ENCODE data around the gene ZFP36L2. TPM values are rescaled to one million over a fixed set of nuclear protein-coding genes. Genes with fewer than 3 reads are reported as not detected.

The ZFP36L2 gene
- total RNA-seq, 2 experiments from 2014 or later: 37.3 to 38.4 TPM

- DNase-seq: no peak
- Mint-ChIP-seq H3K4me1 (ENCODE audit: low read depth) (peaks cover 58% of the 10 kb centered on the region), H3K36me3 (ENCODE audit: low read depth) (no peaks in the 10 kb centered on the region), H3K27ac (peak overlapping the region; percentile 89), H3K9me3 (no peaks in the 10 kb centered on the region), H3K4me3 (no peak overlapping the region), H3K27me3 (ENCODE audit: low read depth) (no peaks in the 10 kb centered on the region)
- intact Hi-C loops (cut with micrococcal nuclease): no loop called here
- CTCF ChIA-PET: interaction anchor here (0.6 to 1.6 kb wide), 4 partner anchors 8 to 49 kb away, joined by 3 to 5 read pairs (median 4); no protein-coding TSS in a partner anchor
Measured at GRCh38 chr2:43186679-43187374, 39.6 kb downstream of the ZFP36L2 start.

GRCh38 chr2:43186321-43186678, 40.1 kb downstream of the ZFP36L2 start:
- Mint-ChIP-seq H3K4me3 (no peak overlapping the region), H3K9me3 (no peaks in the 10 kb centered on the region), H3K27me3 (ENCODE audit: low read depth) (no peaks in the 10 kb centered on the region), H3K4me1 (ENCODE audit: low read depth) (peaks cover 57% of the 10 kb centered on the region), H3K36me3 (ENCODE audit: low read depth) (no peaks in the 10 kb centered on the region), H3K27ac (peak overlapping the region; percentile 89)
- no peak for DNase-seq
- intact Hi-C loops (cut with micrococcal nuclease): no loop called here
- CTCF ChIA-PET: interaction anchor here (0.7 to 1.6 kb wide), 3 partner anchors 8 to 46 kb away, joined by 3 to 4 read pairs (median 3); no protein-coding TSS in a partner anchor

DNA sequence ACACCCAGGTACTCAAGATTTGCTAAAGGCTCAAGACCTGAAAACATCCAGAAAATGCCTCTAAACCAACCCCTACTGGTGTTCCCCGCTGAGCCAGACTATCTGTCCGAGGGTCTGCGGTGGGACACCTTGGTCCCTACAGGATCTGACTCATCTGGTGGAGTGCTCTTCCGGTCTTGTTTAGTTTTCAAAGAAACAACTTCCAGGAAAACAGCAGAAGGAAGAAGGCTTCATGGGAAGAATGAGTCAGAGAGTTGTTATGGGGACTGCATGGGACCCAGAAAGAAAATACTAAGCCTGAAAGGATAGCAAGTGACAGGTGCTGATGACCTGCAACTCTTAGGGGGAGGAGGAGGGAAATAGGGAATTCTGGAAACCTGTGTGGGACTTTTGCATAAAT, 41.3 kb downstream of the ZFP36L2 start:
- peaks cover 66% of the 10 kb centered on the region for H3K4me1 Mint-ChIP-seq (ENCODE audit: low read depth)
- no peak for DNase-seq
- H3K9me3 Mint-ChIP-seq: no peaks in the 10 kb centered on the region
- peak overlapping the region; percentile 89 for H3K27ac Mint-ChIP-seq
- H3K36me3 Mint-ChIP-seq (ENCODE audit: low read depth): no peaks in the 10 kb centered on the region
- no peak overlapping the region for H3K4me3 Mint-ChIP-seq
- CTCF ChIA-PET: interaction anchor here (0.9 to 1.3 kb wide), 3 partner anchors 9 to 44 kb away, joined by 3 to 4 read pairs (median 3); no protein-coding TSS in a partner anchor
- intact Hi-C loops (cut with micrococcal nuclease): loop anchor here (2.0 kb wide), 1 partner anchor 26 kb away; no protein-coding TSS in a partner anchor
- H3K27me3 Mint-ChIP-seq (ENCODE audit: low read depth): no peaks in the 10 kb centered on the region

DNA sequence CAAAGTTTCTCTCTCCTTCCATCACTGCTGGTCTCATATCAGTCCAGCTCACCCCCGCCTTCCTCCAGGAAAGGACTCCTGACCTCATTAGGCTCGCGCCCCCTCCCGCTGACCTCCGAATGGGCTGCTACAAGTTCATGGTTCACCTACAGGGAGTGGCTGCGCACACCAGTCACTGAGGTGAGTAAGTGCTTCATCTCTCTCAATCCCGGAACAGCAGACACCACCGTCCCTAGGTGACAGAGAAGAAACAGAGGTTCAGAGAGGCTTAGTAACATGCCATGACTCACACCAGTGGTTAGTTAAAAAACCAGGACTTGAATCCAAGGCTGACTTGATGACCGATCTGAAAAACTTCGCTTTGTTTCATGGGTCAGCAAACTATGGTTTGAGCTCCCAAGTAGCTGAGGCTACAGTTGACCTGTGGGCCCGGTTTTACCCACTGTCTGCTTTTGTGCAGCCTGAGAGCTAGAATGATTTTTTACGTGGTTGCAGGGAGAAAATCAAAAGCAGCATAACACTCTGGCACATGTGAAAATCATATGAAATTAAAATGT, 42.0 kb downstream of the ZFP36L2 start:
- no peaks in the 10 kb centered on the region for H3K36me3 Mint-ChIP-seq (ENCODE audit: low read depth)
- no peaks in the 10 kb centered on the region for H3K9me3 Mint-ChIP-seq
- intact Hi-C loops (cut with micrococcal nuclease): loop anchor here (1.0 to 2.0 kb wide), 3 partner anchors 10 to 26 kb away; no protein-coding TSS in a partner anchor
- H3K27me3 Mint-ChIP-seq (ENCODE audit: low read depth): no peaks in the 10 kb centered on the region
- H3K4me1 Mint-ChIP-seq (ENCODE audit: low read depth): peaks cover 67% of the 10 kb centered on the region
- peak; percentile 86 for DNase-seq
- peak overlapping the region; percentile 89 for H3K27ac Mint-ChIP-seq
- H3K4me3 Mint-ChIP-seq: no peak overlapping the region
- CTCF ChIA-PET: interaction anchor here (1.3 kb wide), 1 partner anchor 43 kb away, joined by 3 read pairs; no protein-coding TSS in a partner anchor

- no peaks in the 10 kb centered on the region for H3K36me3 Mint-ChIP-seq (ENCODE audit: low read depth)
- no peak overlapping the region for H3K4me3 Mint-ChIP-seq
- peaks cover 71% of the 10 kb centered on the region for H3K4me1 Mint-ChIP-seq (ENCODE audit: low read depth)
Measured at GRCh38 chr2:43183743-43184142, 42.7 kb downstream of the ZFP36L2 start.

GRCh38 chr2:43180897-43181296, 45.5 kb downstream of the ZFP36L2 start:
- peak overlapping the region; percentile 41 for H3K27ac Mint-ChIP-seq
- CTCF ChIA-PET: interaction anchor here (0.6 to 4.1 kb wide), 5 partner anchors 11 to 304 kb away, joined by 4 to 20 read pairs (median 5); no protein-coding TSS in a partner anchor
- no peaks in the 10 kb centered on the region for H3K36me3 Mint-ChIP-seq (ENCODE audit: low read depth)

More at GRCh38 chr2:43183743-43184142, 42.7 kb downstream of the ZFP36L2 start:
- Mint-ChIP-seq H3K9me3 (no peaks in the 10 kb centered on the region), H3K27ac (peak overlapping the region; percentile 86), H3K27me3 (ENCODE audit: low read depth) (no peaks in the 10 kb centered on the region)
- CTCF ChIA-PET: interaction anchor here (1.2 to 1.3 kb wide), 2 partner anchors 35 to 43 kb away, joined by 3 read pairs; no protein-coding TSS in a partner anchor
- intact Hi-C loops (cut with micrococcal nuclease): loop anchor here (1.0 to 2.0 kb wide), 3 partner anchors 9 to 25 kb away; no protein-coding TSS in a partner anchor
- no peak for DNase-seq

GRCh38 chr2:43179942-43180341, 46.5 kb downstream of the ZFP36L2 start:
- Mint-ChIP-seq H3K9me3 (no peaks in the 10 kb centered on the region), H3K4me3 (no peak overlapping the region), H3K27me3 (ENCODE audit: low read depth) (no peaks in the 10 kb centered on the region), H3K27ac (no peak overlapping the region), H3K36me3 (ENCODE audit: low read depth) (no peaks in the 10 kb centered on the region), H3K4me1 (ENCODE audit: low read depth) (peaks cover 77% of the 10 kb centered on the region)
- DNase-seq: no peak
- CTCF ChIA-PET: interaction anchor here (0.8 to 4.1 kb wide), 8 partner anchors 10 to 305 kb away, joined by 3 to 20 read pairs (median 4); no protein-coding TSS in a partner anchor
- intact Hi-C loops (cut with micrococcal nuclease): loop anchor here (10.0 kb wide), 2 partner anchors 815 to 1045 kb away; partner anchors contain the start of gene COX7A2L

More at GRCh38 chr2:43180897-43181296, 45.5 kb downstream of the ZFP36L2 start:
- no peak for DNase-seq
- H3K4me3 Mint-ChIP-seq: no peak overlapping the region
- H3K27me3 Mint-ChIP-seq (ENCODE audit: low read depth): no peaks in the 10 kb centered on the region
- intact Hi-C loops (cut with micrococcal nuclease): no loop called here
- H3K9me3 Mint-ChIP-seq: no peaks in the 10 kb centered on the region
- H3K4me1 Mint-ChIP-seq (ENCODE audit: low read depth): peaks cover 77% of the 10 kb centered on the region

DNA sequence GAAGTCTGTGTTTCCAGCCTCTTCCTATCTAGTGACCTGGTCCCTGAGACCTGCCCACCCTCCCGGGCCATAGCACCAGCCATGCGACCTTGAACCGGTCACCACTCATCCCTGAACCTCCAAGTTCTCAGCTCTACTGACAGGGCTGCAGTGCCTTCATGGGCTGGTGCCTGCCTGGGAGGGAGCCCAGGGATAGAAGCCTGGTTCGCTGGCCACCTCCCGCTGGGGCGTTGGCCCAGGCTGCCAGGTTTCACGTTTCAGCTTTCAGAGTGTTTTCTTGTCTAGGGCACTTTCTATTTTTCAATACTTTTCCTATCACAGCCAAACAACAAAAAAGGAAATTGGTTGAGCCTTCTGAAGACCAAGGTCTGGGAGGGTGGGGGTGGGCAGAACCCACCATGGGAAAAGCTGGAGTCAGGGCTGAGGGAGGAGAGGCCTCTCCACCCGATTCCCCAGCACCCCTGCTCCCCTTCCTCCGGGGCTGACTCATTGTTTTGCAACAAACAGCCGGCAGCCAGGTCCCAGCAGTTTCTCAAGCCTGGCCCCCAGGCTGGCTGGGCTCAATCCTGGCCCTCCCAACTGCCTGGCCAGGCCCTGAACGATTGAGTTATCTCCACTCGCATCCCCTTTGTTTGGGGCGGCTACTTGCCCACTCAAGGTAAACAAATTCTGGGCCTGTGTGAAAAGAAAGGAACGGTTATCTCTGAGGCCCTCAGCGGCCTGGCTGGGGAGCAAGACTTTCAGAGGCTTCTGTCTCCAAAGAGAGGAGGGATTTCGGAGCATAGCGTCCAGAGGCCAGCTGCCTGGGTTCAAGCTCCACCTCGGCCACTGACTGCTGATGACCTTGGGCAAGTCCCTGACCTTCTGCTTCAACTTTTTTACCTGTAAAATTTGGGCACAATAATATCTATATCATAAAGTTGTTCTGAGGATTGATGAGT, 47.5 kb downstream of the ZFP36L2 start:
- Mint-ChIP-seq H3K9me3 (no peaks in the 10 kb centered on the region), H3K4me1 (ENCODE audit: low read depth) (peaks cover 77% of the 10 kb centered on the region), H3K27me3 (ENCODE audit: low read depth) (no peaks in the 10 kb centered on the region), H3K4me3 (peak overlapping the region; percentile 33), H3K27ac (peak overlapping the region; percentile 86), H3K36me3 (ENCODE audit: low read depth) (no peaks in the 10 kb centered on the region)
- CTCF ChIA-PET: interaction anchor here (0.5 to 4.1 kb wide), 8 partner anchors 9 to 50 kb away, joined by 3 to 20 read pairs (median 4); no protein-coding TSS in a partner anchor
- peak; percentile 65 for DNase-seq
- intact Hi-C loops (cut with micrococcal nuclease): loop anchor here (10.0 kb wide), 2 partner anchors 814 to 1044 kb away; partner anchors contain the start of gene COX7A2L

DNA sequence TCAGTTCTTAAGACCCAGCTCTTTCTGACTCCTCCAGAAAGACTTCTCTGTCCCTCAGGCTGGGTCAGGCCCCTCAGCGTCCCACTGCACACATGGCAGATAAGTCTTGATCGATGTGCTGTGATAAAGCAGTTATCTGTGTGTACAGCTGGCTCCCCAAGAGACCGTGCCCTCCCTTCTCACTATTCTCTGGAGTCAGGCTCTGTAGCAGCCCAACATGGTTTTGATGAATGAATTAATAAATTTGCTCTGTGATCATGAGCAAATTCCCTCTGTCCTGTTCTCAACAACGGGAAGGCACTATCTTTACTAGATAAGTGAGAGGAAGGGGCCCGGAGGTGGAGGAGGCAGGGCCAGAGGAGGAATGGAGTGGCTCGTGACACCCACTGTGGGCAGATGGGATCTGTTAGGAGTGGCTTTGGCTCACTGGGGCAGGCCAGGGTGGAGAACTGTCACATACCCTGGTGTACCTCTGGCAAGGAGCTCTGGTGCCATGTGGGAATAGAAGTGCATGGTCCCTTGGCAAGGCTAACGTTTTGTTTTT, 48.3 kb downstream of the ZFP36L2 start:
- DNase-seq: no peak
- H3K9me3 Mint-ChIP-seq: no peaks in the 10 kb centered on the region
- intact Hi-C loops (cut with micrococcal nuclease): loop anchor here (10.0 kb wide), 2 partner anchors 813 to 1043 kb away; partner anchors contain the start of gene COX7A2L
- H3K4me1 Mint-ChIP-seq (ENCODE audit: low read depth): peaks cover 78% of the 10 kb centered on the region
- H3K27me3 Mint-ChIP-seq (ENCODE audit: low read depth): no peaks in the 10 kb centered on the region
- H3K27ac Mint-ChIP-seq: peak overlapping the region; percentile 86
- CTCF ChIA-PET: interaction anchor here (0.7 to 4.1 kb wide), 6 partner anchors 8 to 51 kb away, joined by 3 to 20 read pairs (median 8); no protein-coding TSS in a partner anchor
- H3K36me3 Mint-ChIP-seq (ENCODE audit: low read depth): no peaks in the 10 kb centered on the region
- H3K4me3 Mint-ChIP-seq: no peak overlapping the region

- H3K27ac Mint-ChIP-seq: peak overlapping the region; percentile 46
- H3K27me3 Mint-ChIP-seq (ENCODE audit: low read depth): no peaks in the 10 kb centered on the region
- DNase-seq: no peak
- H3K4me1 Mint-ChIP-seq (ENCODE audit: low read depth): peaks cover 84% of the 10 kb centered on the region
- no peaks in the 10 kb centered on the region for H3K9me3 Mint-ChIP-seq
- no peaks in the 10 kb centered on the region for H3K36me3 Mint-ChIP-seq (ENCODE audit: low read depth)
- intact Hi-C loops (cut with micrococcal nuclease): loop anchor here (10.0 kb wide), 2 partner anchors 812 to 1042 kb away; partner anchors contain the start of gene COX7A2L
- CTCF ChIA-PET: interaction anchor here (0.6 to 2.1 kb wide), 4 partner anchors 10 to 52 kb away, joined by 3 to 8 read pairs (median 4); no protein-coding TSS in a partner anchor
- no peak overlapping the region for H3K4me3 Mint-ChIP-seq
Measured at GRCh38 chr2:43176449-43176848, 50.0 kb downstream of the ZFP36L2 start.

GRCh38 chr2:43175876-43176275, 50.5 kb downstream of the ZFP36L2 start:
- H3K4me3 Mint-ChIP-seq: peak overlapping the region; percentile 3
- CTCF ChIA-PET: interaction anchor here (0.6 to 2.3 kb wide), 6 partner anchors 10 to 46 kb away, joined by 4 to 23 read pairs (median 6); no protein-coding TSS in a partner anchor
- H3K36me3 Mint-ChIP-seq (ENCODE audit: low read depth): no peaks in the 10 kb centered on the region
- H3K27me3 Mint-ChIP-seq (ENCODE audit: low read depth): no peaks in the 10 kb centered on the region
- H3K4me1 Mint-ChIP-seq (ENCODE audit: low read depth): peaks cover 85% of the 10 kb centered on the region
- DNase-seq: no peak
- no peaks in the 10 kb centered on the region for H3K9me3 Mint-ChIP-seq
- H3K27ac Mint-ChIP-seq: peak overlapping the region; percentile 85
- intact Hi-C loops (cut with micrococcal nuclease): loop anchor here (2.0 to 10.0 kb wide), 4 partner anchors 17 to 1041 kb away; partner anchors contain the start of gene COX7A2L

All from activated naive CD4-positive, alpha-beta T cell treated with anti-CD3 and anti-CD28 coated beads for 36 hours (primary cell).